DND-41 (cell line): Measurements from ENCODE around the gene GPR153.

Experiments used
- CTCF ChIP-seq: IDR thresholded peaks from 2 replicates; pipeline ENCODE4 v1.5.1; 2012; ENCODE audit warnings: borderline replicate concordance, low read length, moderate library complexity, mild to moderate bottlenecking; ENCODE audit not compliant: poor library complexity, severe bottlenecking; ENCODE audit errors: extremely low read depth
- EZH2 ChIP-seq: IDR thresholded peaks from 3 replicates; pipeline ENCODE4 v1.6.1; 2012; ENCODE audit warnings: borderline replicate concordance, low read depth, mild to moderate bottlenecking, moderate library complexity, low read length, inconsistent platforms; ENCODE audit not compliant: severe bottlenecking

DNA sequence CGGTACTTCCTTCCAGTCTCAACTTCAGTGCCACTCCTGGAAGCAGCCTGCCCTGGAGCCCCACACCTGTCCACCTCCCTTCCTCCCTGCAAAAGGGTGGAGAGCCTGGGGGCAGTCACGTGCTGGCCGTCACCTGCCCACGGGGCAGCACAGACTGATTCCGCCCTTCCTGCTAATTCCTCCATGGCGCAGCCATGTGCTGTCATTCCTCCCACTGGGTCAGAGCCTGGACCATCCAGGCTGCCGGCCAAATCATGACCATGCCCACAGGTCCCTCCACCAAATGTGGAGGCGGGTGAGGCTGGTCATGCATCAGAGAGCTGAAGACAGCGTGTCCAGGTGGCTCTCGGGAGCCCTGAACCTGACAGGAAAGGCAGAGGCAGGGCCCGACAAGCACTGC is 24.4 kb upstream of the GPR153 start:
- TF ChIP-seq CTCF, result no peak
- TF ChIP-seq EZH2, result no peak
